ENCODE data around the gene TSEN54.

Gene TSEN54

GRCh38 chr17:75521951-75522727 is 5.8 kb downstream of the TSEN54 start:
- Histone ChIP-seq H3F3A (ENCODE audit: control insufficient read depth, insufficient read depth) (peaks cover 8% of the 10 kb centered on the region), H3K9me2 (replicated peaks; ENCODE audit: control insufficient read depth, low read length) (no peaks in the 10 kb centered on the region), H3K4me1 (ENCODE audit: control insufficient read depth, low read length) (peaks cover 35% of the 10 kb centered on the region), H3K9me3 (ENCODE audit: control insufficient read depth, insufficient read depth, low read length) (no peaks in the 10 kb centered on the region), H3K27me3 (ENCODE audit: control insufficient read depth, low read length) (peaks cover 15% of the 10 kb centered on the region), H3K4me3 (ENCODE audit: low read length) (no peak overlapping the region), H4K20me1 (ENCODE audit: control insufficient read depth, insufficient read depth, low read depth, low read length) (peaks cover 5% of the 10 kb centered on the region; the same call in 1 of the 2 replicates), H3K4me2 (ENCODE audit: low read length) (no peak overlapping the region), H3K36me3 (ENCODE audit: control insufficient read depth, low read length) (peaks cover 43% of the 10 kb centered on the region), H3K27ac (ENCODE audit: low read depth, low read length) (no peak overlapping the region), H3K79me2 (ENCODE audit: control insufficient read depth, low read length) (peaks cover 14% of the 10 kb centered on the region)
- TF ChIP-seq EZH2phosphoT487 (IDR thresholded peaks at IDR 0.05; ENCODE audit: borderline replicate concordance, low read length) (no peak), CTCF (IDR thresholded peaks at IDR 0.05; ENCODE audit: low read depth, low read length, poor library complexity, severe bottlenecking) (no peak)

- Histone ChIP-seq H3F3A (ENCODE audit: control insufficient read depth, insufficient read depth) (peaks cover 8% of the 10 kb centered on the region), H3K27me3 (ENCODE audit: control insufficient read depth, low read length) (peaks cover 16% of the 10 kb centered on the region), H3K9me3 (ENCODE audit: control insufficient read depth, insufficient read depth, low read length) (no peaks in the 10 kb centered on the region), H3K4me3 (ENCODE audit: low read length) (no peak overlapping the region), H3K4me1 (ENCODE audit: control insufficient read depth, low read length) (peaks cover 20% of the 10 kb centered on the region), H3K36me3 (ENCODE audit: control insufficient read depth, low read length) (peaks cover 34% of the 10 kb centered on the region), H3K9me2 (replicated peaks; ENCODE audit: control insufficient read depth, low read length) (no peaks in the 10 kb centered on the region), H3K79me2 (ENCODE audit: control insufficient read depth, low read length) (peaks cover under 1% of the 10 kb centered on the region), H3K4me2 (ENCODE audit: low read length) (no peak overlapping the region), H3K27ac (ENCODE audit: low read depth, low read length) (no peak overlapping the region), H4K20me1 (ENCODE audit: control insufficient read depth, insufficient read depth, low read depth, low read length) (no peaks in the 10 kb centered on the region)
- TF ChIP-seq CTCF (IDR thresholded peaks at IDR 0.05; ENCODE audit: low read depth, low read length, poor library complexity, severe bottlenecking) (no peak), EZH2phosphoT487 (IDR thresholded peaks at IDR 0.05; ENCODE audit: borderline replicate concordance, low read length) (no peak)
These were observed 7.3 kb downstream of the TSEN54 start for GRCh38 chr17:75523647-75524046.

- H3K27ac ChIP-seq (ENCODE audit: low read depth, low read length), result no peak overlapping the region
- H3F3A ChIP-seq (ENCODE audit: control insufficient read depth, insufficient read depth), result peaks cover 8% of the 10 kb centered on the region
- H3K4me2 ChIP-seq (ENCODE audit: low read length), result peak overlapping the region; percentile 92
- H3K36me3 ChIP-seq (ENCODE audit: control insufficient read depth, low read length), result peaks cover 28% of the 10 kb centered on the region
- H3K9me2 ChIP-seq (replicated peaks; ENCODE audit: control insufficient read depth, low read length), result no peaks in the 10 kb centered on the region
- no peaks in the 10 kb centered on the region for H4K20me1 ChIP-seq (ENCODE audit: control insufficient read depth, insufficient read depth, low read depth, low read length)
- no peaks in the 10 kb centered on the region for H3K79me2 ChIP-seq (ENCODE audit: control insufficient read depth, low read length)
- peaks cover 16% of the 10 kb centered on the region for H3K27me3 ChIP-seq (ENCODE audit: control insufficient read depth, low read length)
- H3K9me3 ChIP-seq (ENCODE audit: control insufficient read depth, insufficient read depth, low read length), result no peaks in the 10 kb centered on the region
- TF ChIP-seq EZH2phosphoT487 (IDR thresholded peaks at IDR 0.05; ENCODE audit: borderline replicate concordance, low read length) (no peak), CTCF (IDR thresholded peaks at IDR 0.05; ENCODE audit: low read depth, low read length, poor library complexity, severe bottlenecking) (no peak)
- peak overlapping the region; percentile 89 for H3K4me3 ChIP-seq (ENCODE audit: low read length)
- peaks cover 18% of the 10 kb centered on the region for H3K4me1 ChIP-seq (ENCODE audit: control insufficient read depth, low read length)
These were observed 8.1 kb downstream of the TSEN54 start for GRCh38 chr17:75524269-75524969.
